Right lobe of liver (tissue), 4 donors: ENCODE measurements around the gene CAPN14.

Experiments
- CTCF ChIP-seq, 4 donors: fragments of 200-600 bp in 3 of 4; fragments of 450-650 bp in 1 of 4; IDR thresholded peaks; one replicate each; pipeline versions ENCODE4 v1.5.1 to v1.8.0; 2016 to 2022; ENCODE audit warnings: antibody characterized with exemption in 4 of 4, mild to moderate bottlenecking in 2 of 4
- POLR2A ChIP-seq: fragments of 450-650 bp; IDR thresholded peaks from one replicate; pipeline ENCODE4 v1.6.1; 2017; ENCODE audit warnings: antibody characterized with exemption, mild to moderate bottlenecking
- donor health status: DM: no; HTN: no; CAD: no.
- donor health status: DM: no; HTN: no; CAD: no.
- donor health status: DM: no; HTN: yes; CAD: no.

GRCh38 chr2:31166925-31167324 lies 50.4 kb downstream of the CAPN14 start:
- TF ChIP-seq CTCF (IDR thresholded peaks at IDR 0.05) (no peak), POLR2A (no peak)
